Measurements from ENCODE around the gene MYO7B.
A peak's percentile ranks its signal among the peaks of the same experiment; 100 is the strongest.

Gene MYO7B

DNA sequence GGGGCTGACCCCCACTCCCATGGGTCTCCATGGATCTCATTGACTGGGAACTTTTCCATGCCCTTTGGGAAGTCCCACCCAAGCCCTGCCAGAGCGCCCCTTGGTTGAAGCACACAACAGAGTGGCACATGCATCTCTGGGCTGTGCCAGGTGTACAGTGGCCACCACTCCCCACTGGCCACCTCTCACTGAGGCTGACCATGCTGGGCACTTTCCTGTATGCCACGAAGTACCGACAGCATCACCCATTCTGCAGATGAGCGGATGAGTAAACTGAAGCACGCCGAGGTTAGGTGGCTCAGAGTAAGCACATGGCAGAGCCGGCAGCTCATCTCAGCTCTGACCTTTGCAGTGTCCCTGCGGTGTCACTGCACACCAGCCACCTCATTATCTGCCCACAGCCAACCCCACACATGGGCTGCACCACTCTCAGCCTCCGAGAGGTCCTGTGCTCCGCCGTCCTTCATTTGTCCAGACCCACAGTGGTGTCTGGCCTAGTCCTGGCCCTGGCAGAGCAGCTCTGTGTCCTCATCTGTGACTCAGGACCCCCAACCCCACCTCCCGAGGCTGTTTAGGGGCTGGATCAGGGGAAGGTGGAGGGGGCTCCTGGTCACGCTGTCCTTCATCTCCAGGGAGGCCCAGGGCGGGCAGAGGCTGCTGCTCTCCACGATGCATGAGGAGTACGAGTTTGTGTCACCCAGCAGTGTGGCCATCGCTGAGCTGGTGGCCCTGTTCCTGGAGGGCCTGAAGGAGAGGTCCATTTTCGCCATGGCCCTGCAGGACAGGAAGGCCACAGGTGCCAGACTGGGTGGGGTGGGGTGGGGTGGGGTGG lies 92.5 kb downstream of the MYO7B start:
- DNase-seq: no peak

DNA sequence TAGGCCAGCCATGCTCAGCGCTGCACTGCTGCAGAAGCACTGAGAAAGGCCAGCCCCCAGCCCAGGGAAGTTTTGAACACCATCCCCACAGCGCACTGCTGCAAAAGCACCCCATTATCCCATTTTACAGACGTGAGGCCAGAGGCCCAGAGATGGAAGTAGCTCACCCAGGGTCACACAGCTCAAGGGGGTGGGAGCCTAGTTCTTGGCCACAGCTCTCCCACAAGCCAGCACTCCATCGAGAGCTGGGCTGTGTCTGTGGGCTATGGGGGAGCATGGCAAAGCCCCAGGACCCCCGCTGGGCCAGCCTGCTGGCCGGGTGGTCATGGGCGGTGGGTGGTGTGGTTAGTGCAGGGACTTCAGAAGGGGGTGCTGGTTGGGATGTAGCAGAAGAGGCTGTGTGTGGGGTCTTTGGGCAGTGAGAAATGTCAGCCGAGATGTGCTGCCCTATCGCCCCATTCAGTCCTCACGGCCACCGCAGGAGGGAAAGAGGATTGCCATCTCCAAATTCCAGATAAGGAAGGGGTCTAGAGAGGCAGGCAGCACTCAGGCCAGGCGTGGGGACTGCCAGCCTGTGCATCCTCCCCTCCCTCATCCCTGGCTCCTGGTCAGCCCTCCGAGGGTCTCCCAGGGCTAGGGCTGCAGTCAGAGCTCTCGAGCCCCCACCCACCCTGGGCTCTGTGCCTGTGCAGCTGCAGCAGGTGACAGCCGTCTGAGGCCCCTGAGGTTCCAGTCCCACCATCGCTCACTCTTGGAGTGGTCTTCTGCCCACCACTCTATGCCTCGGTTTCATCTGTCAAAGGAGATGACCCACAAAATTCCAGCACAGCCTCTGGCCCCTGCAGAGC lies 93.5 kb downstream of the MYO7B start:
- DNase-seq: no peak

DNA sequence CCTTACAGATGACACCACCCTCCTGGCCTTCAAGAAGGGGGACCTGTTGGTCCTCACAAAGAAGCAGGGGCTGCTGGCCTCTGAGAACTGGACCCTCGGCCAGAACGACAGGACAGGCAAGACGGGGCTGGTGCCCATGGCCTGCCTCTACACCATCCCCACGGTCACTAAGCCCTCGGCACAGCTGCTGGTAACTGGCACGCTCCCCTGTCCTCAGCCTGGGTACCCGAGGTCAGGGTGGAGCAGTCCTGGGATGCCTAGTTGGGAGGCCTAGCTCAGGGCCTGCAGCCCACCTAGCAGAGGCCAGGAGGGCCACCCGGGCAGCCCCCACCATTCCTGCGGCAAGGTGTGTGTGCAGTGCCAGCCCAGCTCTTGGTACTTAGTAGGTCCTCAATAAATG lies 94.2 kb downstream of the MYO7B start:
- DNase-seq: no peak

DNA sequence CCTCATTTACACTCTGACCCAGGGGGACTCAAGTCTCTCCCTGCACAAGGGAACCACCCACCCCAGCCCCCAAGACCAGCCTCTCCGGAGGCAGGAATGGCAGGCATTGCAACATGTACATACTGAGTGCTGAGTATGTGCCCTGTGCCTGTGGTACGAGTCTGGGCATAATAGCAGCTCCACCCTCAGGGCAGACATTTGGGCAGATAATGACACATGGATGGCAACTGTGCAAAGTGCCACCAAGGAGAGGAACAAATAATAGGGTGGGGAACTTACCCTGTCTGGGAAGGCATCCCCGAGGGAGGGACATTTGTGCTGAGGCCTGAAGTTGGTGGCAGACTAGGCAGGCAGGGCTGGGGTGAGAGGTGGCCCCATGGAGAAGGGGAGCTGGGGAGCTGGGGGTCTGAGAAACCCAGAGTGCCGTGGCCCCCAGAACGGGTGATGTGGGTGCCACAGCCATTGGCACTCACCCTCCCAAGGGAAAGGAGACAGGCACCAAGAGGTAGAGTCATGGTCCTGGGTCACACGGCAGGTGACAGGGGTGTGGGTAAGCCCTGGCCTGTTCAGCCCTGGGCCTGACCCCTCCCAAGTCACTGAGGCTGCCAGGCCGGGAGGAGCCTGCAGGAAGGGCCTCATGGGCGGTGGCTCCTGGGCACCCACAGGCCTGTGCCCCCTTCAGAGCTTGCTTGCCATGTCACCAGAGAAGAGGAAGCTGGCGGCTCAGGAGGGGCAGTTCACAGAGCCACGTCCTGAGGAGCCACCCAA lies 94.8 kb downstream of the MYO7B start:
- DNase-seq: no peak

DNA sequence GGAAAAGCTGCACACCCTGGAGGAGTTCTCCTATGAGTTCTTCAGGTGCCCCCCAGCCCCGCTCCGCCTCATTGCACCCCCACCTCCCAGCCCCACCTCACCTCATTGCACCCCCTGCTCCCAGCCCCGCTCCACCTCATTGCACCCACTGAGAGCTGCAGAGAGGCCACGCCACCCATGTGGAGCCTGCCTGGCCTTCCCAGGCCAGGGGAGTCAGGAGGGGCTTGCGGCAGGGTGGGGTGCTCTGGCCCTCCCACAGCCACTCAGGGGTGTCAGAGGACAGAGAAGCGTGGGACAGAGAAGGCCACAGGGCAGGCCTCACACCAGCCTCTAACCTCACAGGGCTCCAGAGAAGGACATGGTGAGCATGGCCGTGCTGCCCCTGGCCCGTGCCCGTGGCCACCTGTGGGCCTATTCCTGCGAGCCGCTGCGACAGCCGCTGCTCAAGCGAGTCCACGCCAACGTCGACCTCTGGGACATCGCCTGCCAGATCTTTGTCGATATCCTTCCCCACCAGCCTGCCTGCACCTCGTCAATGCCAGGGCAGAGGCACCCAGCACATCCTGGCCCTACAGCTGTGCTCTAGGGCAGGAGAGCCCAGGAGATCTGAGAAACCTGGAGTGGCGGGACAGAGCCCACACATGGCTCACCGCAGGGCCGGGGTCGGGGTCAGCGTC lies 95.5 kb downstream of the MYO7B start:
- no peak for DNase-seq

DNA sequence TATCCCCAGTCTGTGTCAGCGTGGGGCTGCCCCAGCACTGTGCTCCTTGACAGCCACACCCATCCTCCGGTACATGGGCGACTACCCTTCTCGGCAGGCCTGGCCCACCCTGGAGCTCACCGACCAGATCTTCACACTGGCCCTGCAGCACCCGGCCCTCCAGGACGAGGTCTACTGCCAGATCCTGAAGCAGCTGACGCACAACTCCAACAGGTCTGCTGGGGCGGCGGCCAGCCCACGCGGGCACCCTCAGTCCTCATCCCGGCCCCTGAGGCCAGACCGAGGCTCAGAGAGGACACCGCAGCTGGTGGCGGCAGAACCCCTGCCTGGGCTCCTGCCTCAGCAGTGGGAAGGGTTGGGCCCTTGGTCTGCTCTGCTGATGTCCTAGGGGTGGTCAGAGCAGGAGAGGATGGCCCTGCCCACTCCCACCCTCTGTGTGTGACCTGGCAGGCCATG lies 96.1 kb downstream of the MYO7B start:
- DNase-seq: no peak

DNA sequence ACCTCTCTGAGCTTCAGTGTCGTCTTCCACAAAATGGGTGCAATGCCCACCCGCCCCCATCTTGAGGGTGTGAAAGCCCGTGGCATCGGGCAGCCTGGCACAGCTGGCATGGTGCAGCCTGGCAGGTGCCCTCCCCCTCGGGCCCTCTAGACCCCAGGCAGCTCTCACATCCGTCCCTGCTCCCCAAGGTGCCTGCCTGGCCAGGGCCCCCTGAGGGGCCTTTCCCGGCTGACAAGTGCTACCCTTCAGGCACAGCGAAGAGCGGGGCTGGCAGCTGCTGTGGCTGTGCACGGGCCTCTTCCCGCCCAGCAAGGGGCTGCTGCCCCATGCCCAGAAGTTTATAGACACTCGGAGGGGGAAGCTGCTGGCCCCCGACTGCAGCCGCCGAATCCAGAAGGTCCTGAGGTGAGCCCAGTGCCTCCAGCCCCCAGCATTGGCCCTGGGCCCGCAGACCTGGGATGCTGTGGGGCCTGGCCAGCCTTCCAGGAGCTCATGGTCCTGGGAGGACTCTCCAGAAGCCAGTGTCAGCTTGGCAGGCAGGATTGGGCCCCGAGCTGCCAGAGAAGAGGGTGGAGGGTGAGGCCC lies 96.6 kb downstream of the MYO7B start:
- DNase-seq: no peak

DNA sequence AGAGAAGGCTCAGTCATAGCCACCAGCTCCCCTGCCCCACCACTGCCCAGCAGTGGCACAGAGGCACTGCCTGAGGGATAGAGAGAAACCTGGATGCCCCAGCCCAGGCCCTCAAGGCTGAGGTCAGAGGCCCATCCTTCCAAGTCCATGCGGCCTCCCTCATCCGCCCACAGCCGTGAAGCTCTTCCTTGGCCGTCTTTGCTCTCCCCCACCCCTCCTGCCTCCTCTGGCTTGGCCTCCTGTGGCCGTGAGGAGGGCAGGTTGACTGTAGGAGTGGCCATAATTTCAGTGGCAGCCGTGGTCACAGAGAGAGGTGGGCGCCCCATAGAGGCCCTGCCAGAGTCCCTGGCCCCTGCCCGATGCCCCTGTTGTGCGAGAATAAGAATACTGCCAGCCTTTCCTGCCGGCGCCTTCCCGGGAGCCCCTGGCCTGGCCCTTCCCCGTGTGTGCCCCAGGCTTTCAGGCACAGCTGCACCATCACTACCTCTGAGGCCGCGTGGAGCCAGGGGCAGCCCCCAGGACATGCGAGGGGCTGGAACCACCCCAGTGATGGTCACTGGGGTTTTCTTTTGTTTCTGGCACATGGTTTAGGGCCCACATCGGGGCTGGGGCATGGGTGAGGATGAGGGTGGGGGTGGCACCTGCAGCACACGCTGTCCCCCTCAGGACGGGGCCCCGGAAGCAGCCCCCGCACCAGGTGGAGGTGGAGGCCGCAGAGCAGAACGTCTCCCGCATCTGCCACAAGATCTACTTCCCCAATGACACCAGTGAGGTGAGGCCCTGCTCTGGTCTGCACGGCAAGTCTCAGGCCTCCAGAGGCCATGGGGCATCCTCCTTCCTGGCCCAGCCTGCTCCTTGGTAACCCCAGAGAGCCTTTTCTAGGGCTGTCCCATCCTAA lies 97.4 kb downstream of the MYO7B start:
- no peak for DNase-seq

DNA sequence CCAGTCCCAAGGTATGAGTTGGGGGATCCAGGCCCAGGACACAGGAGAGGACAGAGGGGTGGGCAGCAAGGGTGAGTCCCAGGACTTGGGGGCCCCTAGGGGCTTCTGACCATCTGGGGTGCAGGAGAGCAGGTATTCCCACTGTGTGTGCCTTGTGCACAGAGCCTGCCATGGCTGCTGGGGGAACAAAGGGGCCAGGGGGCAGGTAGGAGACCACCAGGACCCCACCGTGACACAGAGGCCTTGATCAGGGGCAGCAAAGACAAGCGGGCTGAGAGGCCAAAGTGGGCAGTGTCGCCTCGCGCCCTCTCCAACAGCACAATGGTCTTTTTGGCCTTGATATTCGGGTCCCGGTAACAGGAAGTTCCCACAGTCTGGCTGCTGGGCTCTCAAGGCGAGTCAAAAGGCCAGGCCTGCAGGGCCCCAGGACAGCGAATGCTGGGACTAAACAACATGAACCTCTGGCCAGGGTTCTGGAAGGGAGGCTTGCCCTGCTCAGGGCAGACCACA lies 98.1 kb downstream of the MYO7B start:
- no peak for DNase-seq

DNA sequence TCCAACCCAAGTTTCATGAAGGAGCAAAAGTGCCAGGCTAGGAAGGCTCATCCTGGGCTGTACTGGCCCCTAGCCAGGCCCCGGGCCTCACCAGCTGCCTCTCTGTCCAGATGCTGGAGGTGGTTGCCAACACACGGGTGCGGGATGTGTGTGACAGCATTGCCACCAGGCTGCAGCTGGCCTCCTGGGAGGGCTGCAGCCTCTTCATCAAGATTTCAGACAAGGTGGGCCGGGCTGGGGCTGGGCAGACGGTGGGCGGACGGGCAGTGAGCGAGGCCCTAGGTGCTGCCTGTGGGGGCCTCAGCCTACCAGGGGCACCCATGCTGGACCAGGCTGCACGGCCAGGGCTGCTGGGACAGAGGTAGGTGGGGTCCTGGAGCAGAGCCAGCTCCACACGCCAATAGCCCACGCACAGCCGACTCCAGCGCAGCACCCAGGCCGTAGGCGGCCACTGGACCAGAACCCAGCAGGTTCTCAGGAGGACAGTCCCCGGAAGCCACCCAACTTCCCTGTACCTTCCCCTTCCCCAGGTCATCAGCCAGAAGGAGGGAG lies 98.7 kb downstream of the MYO7B start:
- DNase-seq: no peak

DNA sequence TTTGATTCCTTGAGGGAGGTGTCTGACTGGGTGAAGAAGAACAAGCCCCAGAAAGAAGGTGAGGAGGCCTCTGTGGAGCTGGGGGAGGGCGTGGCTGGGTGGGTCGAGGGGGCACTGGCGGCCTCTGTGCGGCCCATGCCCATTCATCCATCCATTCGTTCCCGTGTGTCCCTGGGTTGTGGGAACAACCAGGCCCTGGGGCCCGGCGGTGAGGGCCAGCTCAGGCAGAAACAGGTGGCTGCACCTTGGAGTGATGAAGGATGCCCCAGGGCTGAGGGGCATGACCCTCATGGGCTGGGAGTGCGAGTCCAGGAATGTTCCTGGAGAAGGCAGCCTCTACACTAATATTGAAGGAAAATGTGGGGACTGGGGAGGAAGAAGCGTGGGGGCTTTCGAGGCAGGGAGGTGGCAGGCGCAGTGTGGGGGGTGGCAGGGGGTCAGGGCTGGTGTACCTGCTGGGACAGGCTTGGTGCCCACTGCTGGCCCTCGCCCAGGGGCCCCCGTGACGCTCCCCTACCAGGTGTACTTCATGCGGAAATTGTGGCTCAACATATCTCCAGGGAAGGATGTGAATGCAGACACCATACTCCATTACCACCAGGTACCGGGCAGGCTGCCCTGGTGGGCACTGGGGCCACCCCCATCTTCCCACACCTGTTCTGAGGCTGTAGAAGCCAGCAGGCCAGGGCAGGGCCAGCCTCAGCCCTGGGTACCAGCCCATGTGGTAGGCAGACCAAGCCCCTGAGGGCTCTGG lies 99.3 kb downstream of the MYO7B start:
- no peak for DNase-seq

DNA sequence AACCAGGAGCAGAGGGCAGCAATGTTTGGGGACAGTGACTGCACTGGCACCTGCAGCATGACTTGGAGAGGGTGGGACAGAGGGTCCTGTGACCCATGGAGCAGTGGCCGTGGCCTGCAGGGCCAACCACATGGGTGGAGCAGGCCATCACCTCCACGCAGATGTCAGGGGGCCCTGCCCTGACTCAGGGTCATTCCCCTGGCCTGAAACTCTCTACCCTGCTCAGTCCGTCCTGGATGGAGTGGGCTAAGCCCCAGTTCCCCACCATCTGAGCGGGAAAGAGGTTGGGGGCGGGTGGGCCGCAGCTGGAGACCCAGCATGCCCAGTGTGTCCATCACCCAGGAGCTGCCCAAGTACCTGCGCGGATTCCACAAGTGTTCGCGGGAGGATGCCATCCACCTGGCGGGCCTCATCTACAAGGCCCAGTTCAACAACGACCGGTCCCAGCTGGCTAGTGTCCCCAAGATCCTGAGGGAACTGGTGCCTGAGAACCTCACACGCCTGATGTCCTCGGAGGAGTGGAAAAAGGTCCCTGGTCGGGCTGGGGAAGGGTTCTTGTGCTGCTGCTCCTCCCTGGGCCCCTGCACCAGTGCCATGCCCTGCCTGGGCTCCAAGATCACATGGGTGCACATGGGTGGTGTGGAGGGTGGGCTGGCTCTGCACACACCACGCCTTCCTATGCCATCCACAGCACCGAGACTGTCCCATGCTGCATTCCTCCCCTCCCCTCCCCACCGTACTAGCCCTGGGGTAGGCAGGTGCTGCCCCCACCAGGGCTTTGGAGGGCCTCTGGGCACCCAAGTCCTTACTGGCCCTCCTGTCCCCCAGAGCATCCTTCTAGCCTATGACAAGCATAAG lies 100.1 kb downstream of the MYO7B start:
- no peak for DNase-seq

DNA sequence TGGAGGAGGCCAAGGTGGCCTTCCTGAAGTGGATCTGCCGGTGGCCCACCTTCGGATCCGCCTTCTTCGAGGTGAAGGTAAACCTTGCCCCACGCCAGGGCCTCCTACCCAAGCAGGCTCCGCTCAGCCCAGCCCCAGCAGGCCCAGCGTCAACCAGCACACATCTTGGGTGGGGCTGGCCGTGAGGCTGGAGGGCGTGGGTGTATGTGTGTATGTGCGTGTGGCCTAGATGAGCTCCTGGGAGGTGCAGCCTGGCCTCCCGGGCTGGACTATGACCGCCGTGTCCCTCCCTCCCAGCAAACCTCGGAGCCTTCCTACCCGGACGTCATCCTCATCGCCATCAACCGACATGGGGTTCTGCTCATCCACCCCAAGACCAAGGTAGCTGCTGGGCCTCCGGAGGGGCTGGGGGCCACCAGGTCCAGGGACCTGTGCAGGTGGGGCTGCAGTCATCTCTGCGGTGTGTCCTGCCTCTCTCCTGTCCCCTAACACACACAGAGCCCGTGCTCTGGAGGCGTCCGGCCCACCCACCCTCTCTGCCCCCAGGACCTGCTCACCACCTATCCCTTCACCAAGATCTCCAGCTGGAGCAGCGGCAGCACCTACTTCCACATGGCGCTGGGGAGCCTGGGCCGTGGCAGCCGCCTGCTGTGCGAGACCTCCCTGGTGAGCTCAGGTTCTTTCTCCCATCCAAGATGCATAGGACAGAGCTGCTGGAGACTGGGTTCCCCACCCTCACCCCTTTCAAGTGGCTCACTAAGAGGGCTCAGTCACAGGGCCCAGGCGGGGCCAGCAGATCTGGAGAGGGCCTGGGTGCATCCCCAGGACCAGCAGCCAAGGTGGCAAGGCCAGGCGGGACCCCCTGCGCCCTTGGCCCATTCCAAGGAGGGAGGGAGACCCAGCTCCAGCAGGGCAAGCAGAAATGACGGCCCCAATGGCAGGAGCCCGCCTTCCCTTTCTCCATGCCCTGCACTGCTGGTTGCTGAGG lies 101.1 kb downstream of the MYO7B start:
- DNase-seq: no peak

DNA sequence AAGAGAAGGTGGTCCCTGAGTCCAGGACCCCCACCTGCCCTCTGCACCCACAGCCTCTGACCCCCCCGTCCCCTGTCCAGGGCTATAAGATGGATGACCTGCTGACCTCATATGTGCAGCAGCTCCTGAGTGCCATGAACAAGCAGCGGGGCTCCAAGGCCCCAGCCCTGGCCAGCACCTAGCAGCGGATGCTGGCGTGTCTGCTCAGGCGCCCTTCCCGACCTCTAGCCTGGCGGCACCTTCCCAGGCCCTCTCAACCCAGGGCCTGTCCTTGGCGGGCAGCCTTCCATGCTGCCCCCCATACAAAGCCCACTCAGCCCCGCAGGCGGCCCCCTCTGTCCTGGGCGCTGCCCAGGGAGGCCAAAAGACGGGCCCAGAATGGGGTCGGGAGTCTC lies 101.8 kb downstream of the MYO7B start:
- DNase-seq: no peak

DNA sequence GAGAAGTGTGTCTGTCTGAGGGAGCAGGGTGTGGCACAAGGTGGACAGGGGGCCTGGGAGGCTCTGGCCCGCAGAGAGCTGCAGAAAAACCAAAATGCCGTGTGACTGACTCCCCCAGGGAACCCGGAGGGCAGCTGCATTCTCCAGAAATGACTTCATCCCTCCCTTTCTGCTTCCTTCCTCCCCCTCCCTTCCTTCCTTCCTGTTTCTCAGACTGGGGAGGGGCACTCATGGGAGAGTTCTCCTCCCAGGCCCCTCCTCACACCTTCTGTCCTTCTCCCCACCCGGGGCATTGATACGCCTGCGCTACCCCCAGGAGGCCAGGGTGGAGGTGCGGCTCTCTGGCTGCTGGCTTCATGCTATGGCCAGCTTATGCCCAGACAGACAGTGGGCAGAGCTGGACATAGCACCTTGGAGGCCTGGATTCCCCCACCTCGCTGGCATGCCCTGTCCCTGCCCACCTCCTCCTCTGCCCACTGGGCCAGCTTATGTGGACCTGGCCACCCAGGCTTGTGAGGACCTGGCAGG lies 102.3 kb downstream of the MYO7B start:
- DNase-seq: peak in 1 of 2 donors; percentile 4

DNA sequence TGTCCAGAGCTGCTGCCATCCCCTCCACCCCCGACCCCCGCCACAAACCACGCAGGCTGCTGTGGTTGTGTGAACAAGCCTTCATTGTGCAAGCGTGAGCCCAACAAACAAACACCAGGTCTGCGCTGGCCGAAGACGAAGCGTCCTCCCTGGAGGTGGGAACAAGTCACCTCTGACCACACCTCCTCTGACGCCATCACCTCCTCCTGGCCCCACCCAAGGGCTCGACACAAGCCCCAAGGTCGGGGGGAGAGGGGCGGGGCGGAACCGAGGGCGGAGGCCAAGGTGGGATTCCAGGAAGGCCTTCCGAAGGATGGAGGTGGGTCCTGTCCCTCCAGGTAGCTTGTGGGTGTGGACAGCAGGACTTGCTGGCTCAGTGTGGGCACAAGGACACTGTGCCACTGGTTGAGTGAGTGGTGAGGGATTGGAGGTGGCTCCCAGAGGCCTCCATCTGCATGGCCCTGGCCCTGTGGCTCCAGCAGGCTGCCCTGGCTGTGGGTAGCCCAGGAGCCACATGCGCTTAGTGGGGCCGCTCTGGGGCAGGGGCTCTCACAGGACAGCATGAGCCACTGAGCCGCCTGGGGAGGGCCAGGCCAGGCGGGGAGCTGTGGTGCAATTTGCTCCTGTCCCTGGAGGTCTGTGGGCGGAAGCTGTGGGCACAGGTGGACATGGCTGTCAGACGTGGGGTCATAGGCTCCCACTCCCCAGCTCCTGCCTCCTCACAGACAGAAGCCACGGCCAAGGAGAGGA lies 103.1 kb downstream of the MYO7B start:
- DNase-seq: no peak

DNA sequence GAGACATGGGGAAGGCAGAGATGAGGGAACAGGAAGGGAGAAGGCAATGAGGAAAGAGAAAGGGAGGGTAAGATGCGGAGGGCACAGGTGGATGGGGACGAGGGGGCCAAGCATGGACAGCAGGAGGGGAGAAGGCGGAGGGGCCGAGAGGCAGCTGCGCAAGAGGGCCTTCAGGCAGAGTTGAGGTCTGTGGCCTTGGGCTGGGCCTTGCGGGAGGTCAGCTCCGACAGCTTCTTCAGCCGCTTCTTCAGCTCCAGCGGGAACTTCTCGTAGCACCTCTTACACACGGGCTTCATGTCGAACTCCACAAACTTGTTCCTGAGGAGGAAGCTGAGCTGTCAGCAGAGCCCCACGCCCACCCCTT lies 103.6 kb downstream of the MYO7B start:
- no peak for DNase-seq

Measured in bone marrow (tissue), 2 donors.